OCI-LY1 (cell line): ENCODE results near the gene ARMC9.

ENCODE experiments used
- H2AFZ ChIP-seq: fragments of 200-600 bp; sonication (generic), shearing (Covaris generic); 2 replicates; pipeline ENCODE4 v1.6.0; 2014; ENCODE audit warnings: antibody characterized with exemption, mild to moderate bottlenecking, low read length
- H3F3A ChIP-seq: fragments of 200-600 bp; sonication (generic), shearing (Covaris generic); 2 replicates; pipeline ENCODE4 v1.6.0; 2014; ENCODE audit warnings: mild to moderate bottlenecking, antibody characterized with exemption, low read length, moderate library complexity; ENCODE audit not compliant: insufficient read depth
- H3K27ac ChIP-seq: fragments of 200-600 bp; sonication (generic); 2 replicates; pipeline ENCODE4 v1.5.1; 2014; ENCODE audit warnings: low read length, mixed run types, mild to moderate bottlenecking, low read depth; ENCODE audit not compliant: poor library complexity, severe bottlenecking
- H3K27me3 ChIP-seq: fragments of 200-600 bp; sonication (generic); 2 replicates; pipeline ENCODE4 v1.6.0; 2014; ENCODE audit warnings: antibody characterized with exemption, mild to moderate bottlenecking, low read length, moderate library complexity; ENCODE audit not compliant: insufficient read depth
- H3K36me3 ChIP-seq: fragments of 200-600 bp; sonication (generic); 2 replicates; pipeline ENCODE4 v1.6.1; 2014; ENCODE audit warnings: mild to moderate bottlenecking, antibody characterized with exemption, low read length, moderate library complexity, mixed read lengths; ENCODE audit not compliant: insufficient read depth
- H3K4me1 ChIP-seq: fragments of 200-600 bp; sonication (generic); 2 replicates; pipeline ENCODE4 v1.5.1; 2014; ENCODE audit warnings: mild to moderate bottlenecking, low read length, moderate library complexity; ENCODE audit not compliant: insufficient read depth, severe bottlenecking
- H3K4me2 ChIP-seq: fragments of 200-600 bp; sonication (generic), shearing (Covaris generic); 2 replicates; pipeline ENCODE4 v1.6.1; 2014; ENCODE audit warnings: low read length
- H3K4me3 ChIP-seq: fragments of 200-600 bp; sonication (generic); 2 replicates; pipeline ENCODE4 v1.5.1; 2014; ENCODE audit warnings: low read length, low read depth, mild to moderate bottlenecking, mixed read lengths; ENCODE audit not compliant: poor library complexity, severe bottlenecking
- H3K79me2 ChIP-seq: fragments of 200-600 bp; shearing (Covaris generic); 2 replicates; pipeline ENCODE4 v1.6.1; 2016; ENCODE audit warnings: mixed run types, low read length, mixed read lengths; ENCODE audit not compliant: insufficient read depth
- H3K9ac ChIP-seq: fragments of 200-600 bp; sonication (generic), shearing (Covaris generic); 2 replicates; pipeline ENCODE4 v1.6.1; 2014; ENCODE audit warnings: mild to moderate bottlenecking, low read length, mixed read lengths
- H3K9me2 ChIP-seq: fragments of 200-600 bp; sonication (generic), shearing (Covaris generic); 2 replicates; pipeline ENCODE4 v1.6.1; 2014; ENCODE audit warnings: low read depth, mild to moderate bottlenecking, low read length, mixed read lengths
- H3K9me3 ChIP-seq: fragments of 200-600 bp; shearing (Covaris generic); 2 replicates; pipeline ENCODE4 v1.6.1; 2014; ENCODE audit warnings: low read length, mixed read lengths
- H4K20me1 ChIP-seq: fragments of 200-600 bp; sonication (generic), shearing (Covaris generic); 2 replicates; pipeline ENCODE4 v1.6.0; 2016; ENCODE audit warnings: mild to moderate bottlenecking, low read length; ENCODE audit not compliant: insufficient read depth
- CTCF ChIP-seq: fragments of 200-600 bp; sonication (generic), shearing (Covaris generic); IDR thresholded peaks from 2 replicates; pipeline ENCODE4 v1.5.1; 2017; ENCODE audit warnings: mild to moderate bottlenecking, antibody characterized with exemption, low read length, moderate library complexity, mixed read lengths
- EZH2 ChIP-seq: fragments of 200-600 bp; sonication (generic), shearing (Covaris generic); IDR thresholded peaks from 2 replicates; pipeline ENCODE4 v1.8.0; 2017; ENCODE audit warnings: borderline replicate concordance, mixed run types, mild to moderate bottlenecking, antibody characterized with exemption, low read length, moderate library complexity, mixed read lengths

ARMC9 gene

GRCh38 chr2:231278868-231279267 is 80.4 kb downstream of the ARMC9 start:
- Histone ChIP-seq H2AFZ (no peak overlapping the region), H3K36me3 (no peaks in the 10 kb centered on the region)

GRCh38 chr2:231280846-231281245 is 82.4 kb downstream of the ARMC9 start:
- Histone ChIP-seq H3K4me2 (no peak overlapping the region), H3K79me2 (no peaks in the 10 kb centered on the region), H3F3A (no peaks in the 10 kb centered on the region), H3K36me3 (no peaks in the 10 kb centered on the region), H3K9me3 (no peaks in the 10 kb centered on the region), H3K9ac (no peak overlapping the region), H4K20me1 (no peaks in the 10 kb centered on the region), H3K27me3 (no peaks in the 10 kb centered on the region), H3K4me3 (no peak overlapping the region), H3K4me1 (no peaks in the 10 kb centered on the region), H3K27ac (no peak overlapping the region), H2AFZ (no peak overlapping the region), H3K9me2 (no peaks in the 10 kb centered on the region)
- TF ChIP-seq CTCF (no peak), EZH2 (no peak)

More at GRCh38 chr2:231278868-231279267, 80.4 kb downstream of the ARMC9 start:
- H3K4me1 ChIP-seq, result no peaks in the 10 kb centered on the region
- H3K27me3 ChIP-seq, result no peaks in the 10 kb centered on the region
- no peaks in the 10 kb centered on the region for H3K9me3 ChIP-seq
- H3K4me3 ChIP-seq, result no peak overlapping the region
- no peak overlapping the region for H3K9ac ChIP-seq
- no peaks in the 10 kb centered on the region for H3K9me2 ChIP-seq
- no peaks in the 10 kb centered on the region for H3F3A ChIP-seq
- no peak overlapping the region for H3K4me2 ChIP-seq
- no peak for TF ChIP-seq EZH2
- TF ChIP-seq CTCF, result no peak
- no peak overlapping the region for H3K27ac ChIP-seq
- no peaks in the 10 kb centered on the region for H3K79me2 ChIP-seq
- H4K20me1 ChIP-seq, result no peaks in the 10 kb centered on the region

- TF ChIP-seq CTCF (no peak), EZH2 (no peak)
- no peak overlapping the region for H3K4me3 ChIP-seq
Measured at GRCh38 chr2:231284296-231284695, 85.9 kb downstream of the ARMC9 start.

More at GRCh38 chr2:231284296-231284695, 85.9 kb downstream of the ARMC9 start:
- no peak overlapping the region for H3K27ac ChIP-seq
- no peaks in the 10 kb centered on the region for H3K9me2 ChIP-seq
- no peaks in the 10 kb centered on the region for H3K36me3 ChIP-seq
- no peaks in the 10 kb centered on the region for H3K9me3 ChIP-seq
- no peak overlapping the region for H3K9ac ChIP-seq
- H3K27me3 ChIP-seq, result no peaks in the 10 kb centered on the region
- H3K4me1 ChIP-seq, result no peaks in the 10 kb centered on the region
- no peaks in the 10 kb centered on the region for H4K20me1 ChIP-seq
- no peaks in the 10 kb centered on the region for H3F3A ChIP-seq
- no peak overlapping the region for H2AFZ ChIP-seq
- no peak overlapping the region for H3K4me2 ChIP-seq
- H3K79me2 ChIP-seq, result no peaks in the 10 kb centered on the region
